ENCODE measurements around the gene GBA2.

The GBA2 gene

DNA sequence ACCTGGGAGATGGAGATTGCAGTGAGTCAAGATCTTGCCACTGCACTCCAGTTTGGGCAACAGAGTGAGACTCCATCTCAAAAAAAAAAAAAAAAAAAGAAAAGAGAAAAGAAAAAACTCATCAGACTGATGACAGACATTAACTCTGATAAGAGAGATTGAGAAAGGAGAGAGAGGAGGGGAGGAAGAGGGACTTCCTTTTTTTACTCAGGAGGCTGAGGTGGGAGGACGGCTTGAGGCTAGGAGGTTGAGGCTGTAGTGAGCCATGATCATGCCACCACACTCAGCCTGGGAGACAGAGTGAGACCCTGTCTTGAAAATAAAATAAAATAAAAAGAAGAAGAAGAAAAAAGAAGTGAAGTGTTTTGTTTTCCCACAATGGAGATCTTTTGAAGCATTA, 14.8 kb upstream of the GBA2 start:
- no peak for DNase-seq (ENCODE audit: low spot score)

DNA sequence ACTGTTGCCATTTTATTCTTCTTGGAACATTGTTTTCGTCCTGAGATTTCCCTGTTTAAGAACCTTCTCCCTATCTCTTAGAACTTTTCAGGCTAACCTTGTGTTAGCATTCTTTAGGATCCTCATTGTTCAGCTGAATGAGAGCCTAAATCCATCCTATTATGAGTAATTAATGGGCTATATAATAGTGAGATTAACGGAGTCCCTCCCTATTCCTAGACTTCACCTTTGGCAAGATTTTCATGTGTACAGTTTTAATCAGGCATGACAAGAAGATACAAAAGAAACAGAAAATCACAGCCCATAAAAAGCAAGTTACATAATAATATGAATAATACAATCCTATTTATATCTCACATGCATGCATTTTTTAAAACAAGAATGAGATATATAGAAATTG, 14.2 kb upstream of the GBA2 start:
- no peak for DNase-seq (ENCODE audit: low spot score)

DNA sequence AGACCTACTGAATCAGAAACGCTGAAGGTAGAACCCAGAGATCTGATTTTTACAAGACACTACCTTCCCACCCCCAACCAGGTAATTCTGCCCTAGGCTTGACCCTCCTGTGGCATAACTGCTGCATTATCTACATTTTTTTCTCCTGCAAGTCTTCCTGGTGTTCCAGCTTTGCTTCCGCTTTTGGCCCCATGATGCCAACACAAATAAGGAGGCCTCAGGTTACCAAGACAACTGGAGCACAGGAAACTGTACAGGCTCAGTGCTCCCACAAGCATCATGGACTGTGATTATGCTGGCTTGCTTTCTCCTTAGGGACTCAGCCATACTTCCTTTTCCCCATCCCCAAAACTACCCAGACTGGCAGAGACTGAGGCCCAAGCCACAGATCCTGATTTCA, 11.6 kb upstream of the GBA2 start:
- DNase-seq (ENCODE audit: low spot score) = no peak

DNA sequence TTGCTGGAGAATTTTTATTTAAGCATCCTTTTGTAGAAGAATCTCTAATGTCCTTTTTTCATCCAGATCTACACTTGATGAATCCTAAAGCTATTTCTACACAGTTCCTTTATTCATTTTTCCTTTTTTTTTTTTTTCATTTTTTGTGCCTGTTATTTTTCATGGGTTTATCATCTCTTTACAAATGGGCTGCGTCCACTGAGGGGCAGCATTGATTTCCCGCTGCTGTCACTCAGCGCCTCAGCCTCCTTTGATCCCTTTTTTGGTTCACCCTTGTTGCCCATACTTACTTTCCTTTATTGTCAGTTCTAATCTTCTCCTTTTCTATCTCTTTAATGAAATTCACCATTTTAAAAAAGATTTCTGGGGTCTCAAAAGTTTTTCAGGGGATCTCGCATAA, 10.8 kb upstream of the GBA2 start:
- no peak for DNase-seq (ENCODE audit: low spot score)

DNA sequence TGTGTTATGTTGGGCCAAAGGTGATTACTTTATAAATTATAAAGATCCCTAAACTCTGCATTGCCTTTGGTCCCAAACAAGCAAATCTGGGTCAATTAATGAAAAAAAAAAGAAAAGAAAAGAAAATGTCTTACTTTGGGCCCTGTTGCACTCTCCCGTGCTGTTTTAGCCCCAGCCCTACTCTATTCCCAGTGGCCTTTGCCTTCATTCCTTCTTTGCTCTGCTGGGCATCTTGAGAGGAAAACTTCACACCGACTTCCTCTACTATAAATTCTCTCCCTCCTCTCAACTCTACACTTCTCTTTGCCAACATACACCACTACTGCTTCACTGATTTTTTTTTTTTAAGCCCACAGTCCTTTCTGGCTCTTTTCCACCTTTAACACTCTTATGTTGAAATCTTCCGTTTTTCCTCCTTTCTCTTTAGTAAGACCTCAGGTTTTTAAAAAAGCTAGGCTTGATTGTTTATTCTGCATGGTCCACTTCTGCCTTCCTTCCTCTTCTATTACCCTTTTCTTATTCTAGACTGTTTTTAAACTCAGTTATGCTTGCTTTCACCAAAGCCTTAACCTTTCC, 9.5 kb upstream of the GBA2 start:
- DNase-seq (ENCODE audit: low spot score) = no peak

DNA sequence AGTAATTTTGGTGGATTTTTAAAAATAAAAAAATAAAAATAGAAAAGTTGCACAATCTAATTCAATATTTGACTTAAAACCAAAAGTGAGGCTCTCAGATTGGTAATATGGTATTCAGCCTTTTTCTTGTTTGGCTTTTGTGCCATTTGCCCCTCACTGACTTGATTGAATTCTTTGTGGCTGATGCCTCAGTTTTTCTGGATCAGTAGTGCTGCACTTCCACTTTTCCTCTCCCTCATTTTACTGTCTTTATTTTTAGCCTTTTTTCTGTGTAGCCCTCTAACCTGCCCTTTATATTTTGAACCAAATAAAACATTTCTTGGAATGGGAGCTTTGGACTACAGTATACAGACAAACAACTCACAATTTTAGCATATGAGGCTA, 8.9 kb upstream of the GBA2 start:
- DNase-seq (ENCODE audit: low spot score) = no peak

DNA sequence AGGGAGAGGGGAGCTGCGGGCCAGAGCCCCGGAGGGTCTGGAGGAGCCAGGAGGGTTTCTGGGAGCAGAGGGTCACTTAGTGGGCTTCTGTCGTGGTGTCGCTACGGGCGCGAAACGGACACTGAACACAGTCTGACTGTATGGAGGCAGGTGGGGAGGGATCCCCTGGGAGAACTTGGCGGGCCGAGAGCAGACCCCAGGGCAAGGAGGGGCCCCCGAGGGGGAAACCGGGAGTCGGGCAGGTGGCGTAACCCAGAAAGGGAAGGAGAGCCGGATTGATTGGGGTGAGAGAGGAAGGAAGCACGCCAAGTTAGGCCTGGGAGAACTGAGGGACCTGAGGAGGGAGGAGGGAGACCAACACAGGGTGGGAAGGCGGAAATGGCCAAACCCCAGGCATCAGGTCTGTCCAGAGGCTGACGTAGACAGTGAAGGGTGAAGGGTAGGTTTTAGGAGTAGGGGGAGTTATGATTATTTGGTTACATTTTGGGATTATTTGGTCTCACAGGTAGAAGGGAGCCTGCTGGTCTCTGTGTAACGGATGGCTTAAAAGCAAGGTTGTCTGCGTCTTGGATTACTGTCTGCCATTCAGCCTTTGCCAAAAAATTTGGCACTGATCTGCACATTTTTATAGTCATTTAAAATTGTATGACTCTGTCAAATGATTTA, 8.3 kb upstream of the GBA2 start:
- DNase-seq (ENCODE audit: low spot score) = no peak

DNA sequence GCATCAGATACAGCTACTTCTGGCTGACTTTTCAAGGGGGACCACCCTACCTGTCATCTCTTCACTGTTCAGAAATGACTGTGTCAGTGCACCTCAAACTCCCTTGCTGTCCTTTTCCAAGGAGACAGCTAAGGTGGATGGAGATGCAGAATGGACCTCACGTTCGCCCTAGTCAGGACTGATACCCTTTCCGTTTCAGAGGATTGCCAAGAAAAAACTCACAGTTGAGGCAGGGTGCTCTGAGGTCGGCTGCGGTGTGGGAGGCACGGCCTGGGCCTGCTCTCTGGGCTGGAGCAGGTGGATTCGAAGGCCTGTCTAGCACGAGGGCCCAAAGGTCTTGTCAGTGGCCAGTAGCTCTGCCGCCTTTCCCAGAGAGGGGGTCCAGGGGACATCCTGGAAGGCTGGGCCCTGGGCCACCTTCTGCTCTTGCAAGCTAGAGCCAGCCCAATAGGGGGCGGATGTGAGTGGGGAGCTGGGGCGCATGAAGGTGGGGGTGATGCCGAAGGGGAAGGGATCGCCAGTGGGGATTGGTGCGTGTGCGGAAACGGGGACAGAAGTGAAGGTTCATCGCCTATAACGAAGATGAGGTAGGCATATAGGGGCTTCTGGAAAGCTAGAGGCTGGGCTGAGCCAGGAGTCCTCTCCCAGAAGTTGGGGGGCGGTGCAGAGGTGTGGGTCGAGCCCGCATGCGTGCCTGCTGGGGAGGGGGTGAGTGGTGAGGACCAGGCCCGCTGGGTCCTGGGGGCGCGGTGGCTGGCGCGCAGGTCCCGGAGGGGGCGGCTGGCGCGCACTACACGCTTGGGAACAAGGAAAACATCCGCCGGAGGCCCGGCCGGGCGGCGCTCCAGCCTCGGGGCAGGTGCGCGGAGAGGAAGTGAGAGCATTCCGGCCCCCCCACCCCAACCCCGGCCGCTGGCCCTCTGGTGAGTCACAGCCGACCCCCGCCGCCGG, 7.5 kb upstream of the GBA2 start:
- no peak for DNase-seq (ENCODE audit: low spot score)

DNA sequence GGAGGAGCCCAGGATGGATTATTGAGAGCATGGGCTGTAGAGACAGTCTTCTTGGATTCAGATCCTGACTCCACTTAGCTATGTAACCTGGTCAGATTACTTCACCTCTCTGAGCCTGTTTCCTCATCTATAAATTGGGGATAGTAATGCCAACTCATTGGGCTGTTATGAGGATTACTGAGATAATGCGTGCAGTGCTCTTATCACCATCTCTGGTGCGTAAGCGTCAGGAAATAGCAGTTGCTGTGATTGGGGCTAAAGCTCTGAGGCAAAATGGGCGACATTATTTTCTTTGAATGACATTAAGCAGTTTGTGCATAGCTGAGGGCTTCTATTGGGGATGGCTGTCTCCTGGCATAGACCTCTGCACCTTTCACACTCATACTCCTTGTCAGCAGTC, 6.0 kb upstream of the GBA2 start:
- no peak for DNase-seq (ENCODE audit: low spot score)

DNA sequence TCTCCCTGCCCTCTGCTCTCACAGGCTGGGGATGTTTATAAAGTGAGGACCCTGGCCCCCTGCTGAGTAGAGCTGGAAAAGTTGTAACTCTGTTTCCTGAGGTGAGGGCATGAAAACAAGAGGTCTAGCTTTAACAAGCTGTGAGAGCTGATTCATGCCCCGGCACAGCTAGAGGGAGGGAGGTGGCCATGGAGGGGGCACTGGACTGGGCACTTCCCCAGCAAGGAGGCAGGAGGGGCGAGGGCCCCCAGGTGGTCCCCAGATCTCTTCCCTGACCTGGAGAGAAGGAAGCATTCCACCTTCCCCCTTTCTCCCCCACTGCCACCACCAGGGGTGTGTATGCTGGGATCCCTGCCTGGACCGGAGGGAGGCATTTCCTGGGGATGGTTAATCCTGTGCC, 5.2 kb upstream of the GBA2 start, which contains the start of gene MSMP:
Gene MSMP, minus strand, starts transcription at position 13 of the 400 bp plus-strand sequence. CDS start 147 bp downstream, outside the sequence.
- DNase-seq (ENCODE audit: low spot score) = no peak

DNA sequence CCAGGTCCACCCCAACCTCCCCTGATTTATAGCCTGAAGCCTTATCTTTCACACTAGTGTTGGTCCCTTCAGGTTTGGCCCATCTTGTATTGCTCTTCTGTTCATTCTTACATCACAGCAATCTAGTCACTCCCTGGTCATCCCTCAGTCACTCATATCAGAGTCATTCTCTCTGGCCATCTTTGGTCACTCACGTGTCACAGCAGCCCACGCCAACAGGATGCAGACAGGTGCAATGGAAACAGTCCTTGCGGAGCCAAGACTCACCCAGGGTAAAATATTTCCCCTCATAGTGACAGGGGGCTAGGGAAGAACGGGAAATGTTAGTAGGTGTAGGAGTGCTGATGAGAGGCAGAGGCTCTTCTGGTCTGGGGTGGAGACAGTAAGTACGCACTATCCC, 4.4 kb upstream of the GBA2 start:
- no peak for DNase-seq (ENCODE audit: low spot score)

DNA sequence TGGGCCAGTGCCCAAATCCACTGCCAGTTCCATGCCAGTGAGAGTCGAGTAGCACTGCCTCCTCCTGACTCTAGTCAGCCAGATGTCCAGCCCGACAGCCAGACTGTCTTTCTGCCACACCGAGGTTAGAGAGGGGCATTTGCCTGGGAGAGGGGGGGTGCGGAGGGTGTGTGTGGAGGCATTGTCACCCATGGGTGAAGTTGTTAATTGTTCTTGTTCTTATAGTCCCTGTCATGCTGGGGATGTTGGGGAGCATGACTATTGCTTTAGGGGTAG, 1.2 kb upstream of the GBA2 start:
- no peak for DNase-seq (ENCODE audit: low spot score)

DNA sequence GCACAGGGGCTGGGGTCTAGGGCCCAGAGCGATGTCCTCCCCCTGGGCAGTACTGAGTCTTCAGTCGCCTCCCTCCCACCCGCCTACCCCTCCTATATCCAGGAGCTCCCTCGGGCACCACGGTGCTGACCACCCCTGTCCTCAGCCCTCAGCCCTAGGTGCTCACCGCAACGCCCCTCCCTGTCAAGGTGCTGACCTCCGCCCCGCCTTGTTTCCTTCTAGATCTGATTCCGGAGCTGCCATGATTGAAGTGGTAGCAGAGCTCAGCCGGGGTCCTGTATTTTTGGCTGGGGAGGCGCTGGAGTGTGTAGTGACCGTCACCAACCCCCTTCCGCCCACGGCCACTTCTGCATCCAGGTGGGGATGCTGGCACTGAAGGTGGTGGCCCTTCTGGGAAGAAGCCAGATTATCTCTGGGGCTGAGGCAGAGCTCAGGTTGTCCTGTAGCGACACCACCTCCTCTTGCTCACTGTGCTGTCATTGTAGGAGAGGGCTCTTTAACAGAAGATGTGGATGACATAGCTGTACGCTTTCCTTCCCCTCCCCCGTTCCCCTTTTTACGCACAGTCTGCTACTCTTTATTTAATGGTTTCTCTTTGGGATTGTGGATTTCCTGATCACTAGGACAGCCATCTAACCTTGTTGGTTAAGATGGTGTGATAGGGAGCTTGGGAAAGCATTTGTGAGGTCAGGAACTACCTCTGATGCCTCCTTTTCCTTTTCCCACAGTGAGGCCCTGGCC, 657 bp upstream of the GBA2 start:
- no peak for DNase-seq (ENCODE audit: low spot score)

DNA sequence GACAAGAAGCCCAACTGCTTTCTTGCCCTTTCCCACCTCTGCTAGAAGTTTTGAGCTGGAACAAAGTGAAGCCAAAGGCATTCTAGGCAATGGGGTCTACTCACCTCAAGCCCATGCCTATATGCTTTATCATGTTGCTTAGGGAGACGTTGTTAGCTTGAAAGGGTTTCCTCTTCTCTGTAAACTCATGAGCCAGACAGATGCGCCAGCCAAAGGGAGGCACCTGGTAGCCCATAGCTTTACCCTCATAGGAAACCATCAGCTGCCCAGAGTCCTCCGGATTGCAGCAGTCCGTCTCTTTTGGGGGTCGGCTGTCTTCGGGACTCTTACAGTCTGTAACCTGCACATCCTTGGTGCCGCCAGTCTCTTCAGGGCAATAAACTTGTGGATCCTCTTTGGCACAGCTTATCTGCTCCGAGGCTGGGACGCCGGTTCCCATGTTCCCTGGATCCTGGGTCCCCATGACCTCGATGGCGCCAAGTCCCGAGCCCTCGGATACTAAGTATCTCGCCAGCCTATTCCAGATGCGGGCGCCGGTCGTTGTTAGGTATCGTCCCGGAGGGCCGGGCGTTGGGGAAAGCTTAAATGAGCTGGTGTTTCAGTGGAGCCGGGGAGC, 678 bp downstream of the GBA2 start:
- no peak for DNase-seq (ENCODE audit: low spot score)

DNA sequence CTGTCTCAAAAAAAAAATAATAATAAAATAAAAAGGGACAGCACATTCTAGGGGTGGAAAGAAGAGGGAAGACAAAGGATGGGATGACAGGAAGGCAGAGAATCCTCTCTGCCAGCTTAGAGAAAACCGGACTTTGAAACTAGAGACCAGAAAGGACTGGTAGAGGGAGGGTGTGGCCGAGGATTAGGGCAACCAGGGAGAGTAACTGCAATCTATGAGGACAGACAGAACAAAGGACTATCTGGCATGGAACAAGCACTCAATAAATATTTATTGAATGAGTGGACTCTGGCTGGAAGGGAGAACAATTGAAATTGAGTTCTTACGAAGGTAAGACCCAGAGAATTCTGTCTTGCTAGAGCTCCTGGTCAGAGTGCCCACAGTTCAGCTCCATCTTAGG, 2.4 kb downstream of the GBA2 start:
- no peak for DNase-seq (ENCODE audit: low spot score)

DNA sequence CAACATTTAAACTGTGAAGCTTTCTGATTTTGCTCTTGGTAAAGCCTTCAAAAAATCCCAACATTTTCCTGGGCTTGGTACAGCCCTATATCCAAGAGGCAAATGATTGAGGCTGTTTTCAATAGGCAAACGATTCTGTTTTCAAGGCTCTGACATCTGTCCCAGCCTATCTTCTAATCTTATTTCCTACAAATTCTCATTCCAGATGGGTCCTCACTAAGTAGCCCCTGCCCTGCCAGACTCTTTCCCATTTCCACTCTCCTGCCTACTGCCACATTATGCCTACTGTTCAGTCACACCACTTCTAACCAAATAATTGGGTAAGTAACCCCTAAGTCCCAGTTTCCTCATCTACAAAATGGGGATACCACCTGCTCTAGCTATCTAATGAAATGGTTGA, 3.5 kb downstream of the GBA2 start:
- no peak for DNase-seq (ENCODE audit: low spot score)

DNA sequence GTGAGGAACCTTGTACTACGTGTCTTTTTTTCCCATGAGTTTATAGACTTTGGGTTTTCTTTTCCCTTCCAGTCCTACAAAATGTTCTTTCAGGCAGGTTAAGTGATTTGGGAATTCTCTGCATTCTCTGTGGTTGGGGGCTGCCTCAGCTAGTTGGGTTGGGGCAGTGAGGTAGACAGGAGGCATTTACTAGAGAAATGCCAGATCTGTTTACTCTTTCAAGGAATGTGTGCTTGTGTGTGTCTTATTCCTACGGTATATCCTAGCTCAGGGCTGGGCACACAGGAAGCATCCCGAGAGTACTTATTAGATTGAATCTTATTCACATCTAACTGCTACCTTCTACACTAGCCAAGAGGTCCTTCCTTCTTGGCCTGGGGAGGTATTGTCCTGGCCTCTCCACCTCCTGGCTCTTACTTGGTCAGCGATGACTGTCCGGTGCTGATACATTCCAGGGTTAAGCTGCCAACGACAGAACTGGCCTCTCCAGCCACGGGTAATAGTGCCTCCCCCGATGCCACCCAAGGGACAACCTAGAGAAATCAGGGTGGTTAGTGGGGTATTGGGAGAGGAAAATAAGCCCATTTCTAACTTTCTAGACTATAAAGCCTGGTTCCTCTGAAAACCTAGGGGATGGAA, 5.0 kb downstream of the GBA2 start:
- DNase-seq (ENCODE audit: low spot score) = no peak

DNA sequence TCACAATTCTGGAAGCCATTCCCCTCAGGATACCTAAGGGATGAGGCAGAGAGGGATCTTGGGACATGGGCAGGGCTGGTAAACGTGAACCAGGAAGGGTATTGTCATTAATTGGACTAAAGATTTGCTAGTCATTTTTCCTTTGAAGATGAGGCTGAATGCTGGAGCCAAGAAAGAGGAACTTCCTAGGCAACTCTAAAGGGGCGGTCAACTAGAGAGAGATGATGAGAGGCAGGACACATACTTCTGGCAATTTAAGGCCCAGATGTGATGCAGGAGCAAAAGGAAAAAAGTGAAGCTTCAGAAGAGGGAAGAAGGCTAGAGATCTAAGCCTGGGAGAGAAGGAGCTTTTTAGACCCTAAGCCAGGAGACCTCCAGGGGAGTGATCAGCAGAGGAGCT, 5.6 kb downstream of the GBA2 start:
- DNase-seq (ENCODE audit: low spot score) = no peak

DNA sequence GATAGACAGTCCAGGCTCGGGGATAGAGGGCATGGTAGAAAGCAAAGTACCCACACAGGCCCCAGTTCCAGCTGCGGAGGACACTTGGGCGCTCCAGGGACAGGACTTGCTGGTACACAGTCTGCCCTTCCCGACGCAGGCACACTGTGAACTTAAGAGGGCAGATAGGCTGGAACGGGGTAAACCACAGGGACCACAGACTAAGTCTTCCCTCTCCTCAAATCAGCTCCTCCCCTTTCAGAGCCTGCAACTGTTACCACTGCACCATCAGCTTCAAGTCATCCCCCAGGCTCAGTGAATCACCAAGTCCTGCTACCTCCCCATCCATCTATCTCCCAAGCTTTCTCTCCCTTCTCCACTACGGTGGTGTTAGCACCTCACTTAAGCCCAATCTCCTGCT, 7.3 kb downstream of the GBA2 start:
- DNase-seq (ENCODE audit: low spot score) = no peak

DNA sequence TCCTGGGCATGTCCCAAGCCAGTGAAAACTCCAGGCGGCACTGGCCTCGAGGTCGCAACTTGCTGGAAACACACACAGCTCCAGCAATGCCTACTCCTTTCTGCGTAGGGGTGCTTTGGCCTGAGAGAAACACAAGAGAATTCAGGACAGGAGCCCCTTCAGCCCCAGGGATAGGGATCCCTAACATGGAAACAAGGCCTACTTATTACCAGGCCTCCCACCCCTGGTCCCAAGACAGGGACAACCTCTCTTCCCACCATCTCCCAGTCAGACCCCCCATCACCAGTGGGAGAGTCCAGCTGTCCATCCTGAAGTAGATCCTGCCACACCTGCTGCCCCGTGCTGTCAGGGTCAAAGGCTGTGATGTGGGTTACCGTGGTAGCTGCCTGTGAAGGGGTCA, 8.8 kb downstream of the GBA2 start:
- DNase-seq (ENCODE audit: low spot score) = no peak

DNA sequence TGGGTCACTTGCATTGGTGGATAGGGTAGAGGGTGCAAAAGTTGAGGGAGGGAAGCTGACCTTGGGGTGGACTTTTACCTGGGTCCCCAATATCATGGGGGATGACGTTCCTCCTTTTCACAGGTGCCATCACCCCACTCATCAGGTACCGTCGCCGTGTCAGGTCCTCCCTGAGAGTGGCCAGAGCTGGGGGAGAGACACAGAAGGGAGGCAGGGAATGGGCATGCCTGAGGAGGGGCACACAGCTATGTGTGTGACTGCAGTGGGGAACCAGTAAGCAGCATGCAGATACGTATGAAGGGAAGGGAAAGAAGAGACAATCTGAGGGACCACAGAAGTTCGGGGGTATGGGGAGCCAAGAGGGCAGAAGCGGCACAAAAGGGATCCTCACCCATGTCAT, 10.1 kb downstream of the GBA2 start:
- no peak for DNase-seq (ENCODE audit: low spot score)

DNA sequence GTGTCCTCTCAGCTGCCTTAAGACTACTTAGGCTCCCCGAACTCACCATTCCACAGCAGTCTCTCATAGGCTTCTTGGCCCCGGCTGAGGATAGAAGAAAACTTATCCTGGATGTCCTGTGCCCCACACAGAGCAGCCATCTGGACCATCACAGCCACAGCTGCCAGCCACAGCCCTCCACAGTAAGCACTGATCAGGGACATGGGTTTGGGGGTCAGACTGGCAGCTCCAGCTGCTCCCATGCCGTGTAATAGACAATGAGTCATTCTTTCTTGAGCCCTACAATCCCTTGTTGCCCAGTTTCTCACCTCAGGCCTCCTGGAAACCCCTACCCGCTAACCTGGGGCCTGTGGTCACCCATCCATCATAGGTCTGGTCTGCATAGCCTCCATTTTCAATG, 10.8 kb downstream of the GBA2 start:
- no peak for DNase-seq (ENCODE audit: low spot score)
